Epithelial cell of proximal tubule (primary cell): Measurements from ENCODE around the gene TBX4. TPM values are rescaled to one million over a fixed set of nuclear protein-coding genes. Genes with fewer than 3 reads are reported as not detected.

Experiments
- DNase-seq: peaks from one replicate; pipeline ENCODE4 v3.0.0-alpha.2; 2011; ENCODE audit warnings: low read depth
- H3K4me3 ChIP-seq: 2 replicates; pipeline ENCODE4 v1.5.1; 2011; ENCODE audit warnings: low read depth, mild to moderate bottlenecking, low read length
- CTCF ChIP-seq: conservative IDR thresholded peaks from 2 replicates; pipeline ENCODE4 v1.5.1; 2012; ENCODE audit warnings: low read depth, mild to moderate bottlenecking, low read length
- total RNA-seq: library from RNA; depleted of rRNA; stranded (reverse); fragments of >200 nt; gene quantifications from 2 replicates; pipeline ENCODE4 v1.2.3, GENCODE V29; 2015

TBX4 gene
- total RNA-seq, 1 donor from 2014 or later, result not detected

- no peak for TF ChIP-seq CTCF
- DNase-seq, result no peak
- no peak overlapping the region for H3K4me3 ChIP-seq
Observed at GRCh38 chr17:61414141-61414935, 37.9 kb upstream of the TBX4 start.

- TF ChIP-seq CTCF, result no peak
- DNase-seq, result no peak
- H3K4me3 ChIP-seq, result no peak overlapping the region
Observed at GRCh38 chr17:61414936-61415251, 37.3 kb upstream of the TBX4 start.

- TF ChIP-seq CTCF, result no peak
Observed at GRCh38 chr17:61415374-61416210, 36.6 kb upstream of the TBX4 start.

GRCh38 chr17:61416211-61416539 lies 36.0 kb upstream of the TBX4 start:
- no peak for DNase-seq
- no peak for TF ChIP-seq CTCF

More at GRCh38 chr17:61415374-61416210, 36.6 kb upstream of the TBX4 start:
- H3K4me3 ChIP-seq, result no peak overlapping the region
- DNase-seq, result no peak

GRCh38 chr17:61416540-61417363 lies 35.5 kb upstream of the TBX4 start:
- peak overlapping the region; percentile 34 for H3K4me3 ChIP-seq
- peak; percentile 88 for TF ChIP-seq CTCF
- no peak for DNase-seq

More at GRCh38 chr17:61416211-61416539, 36.0 kb upstream of the TBX4 start:
- H3K4me3 ChIP-seq, result no peak overlapping the region

GRCh38 chr17:61418449-61418848 lies 33.8 kb upstream of the TBX4 start:
- no peak overlapping the region for H3K4me3 ChIP-seq
- no peak for DNase-seq
- TF ChIP-seq CTCF, result no peak
